Activated naive CD4-positive, alpha-beta T cell treated with anti-CD3 and anti-CD28 coated beads for 36 hours (primary cell): ENCODE results near the gene TRAF2. TPM values are rescaled to one million over a fixed set of nuclear protein-coding genes. Genes with fewer than 3 reads are reported as not detected.
A peak's percentile ranks its signal among the peaks of the same experiment; 100 is the strongest.
"Not testable (repeated sequence)": the region's sequence is repeated elsewhere in the genome, so short reads cannot be mapped to it uniquely, and the experiment has no call there.

ENCODE experiments used
- CTCF ChIA-PET: fragments of 350-600 bp; sonication (Branson Sonifier 250); formaldehyde crosslinking; loops from one replicate; lab custom pipeline; 2021; ENCODE audit warnings: antibody characterized with exemption; lab: Charles Lee
- DNase-seq: peaks from one replicate; pipeline ENCODE4 v3.0.0-alpha.2; 2020
- H3K27ac Mint-ChIP-seq: one replicate; pipeline ENCODE4 v1.8.0; 2021; ENCODE audit warnings: mild to moderate bottlenecking, mixed read lengths
- H3K27me3 Mint-ChIP-seq: one replicate; pipeline ENCODE4 v1.8.0; 2021; ENCODE audit warnings: low read depth, mixed read lengths
- H3K36me3 Mint-ChIP-seq: one replicate; pipeline ENCODE4 v1.8.0; 2021; ENCODE audit warnings: low read depth, mixed read lengths
- H3K4me1 Mint-ChIP-seq: one replicate; pipeline ENCODE4 v1.8.0; 2021; ENCODE audit warnings: low read depth, mixed read lengths
- H3K4me3 Mint-ChIP-seq: one replicate; pipeline ENCODE4 v1.8.0; 2021; ENCODE audit warnings: mild to moderate bottlenecking, moderate library complexity, mixed read lengths
- H3K9me3 Mint-ChIP-seq: one replicate; pipeline ENCODE4 v1.8.0; 2021; ENCODE audit warnings: mixed read lengths
- intact Hi-C: fragments of 100-400 bp; cut with micrococcal nuclease; formaldehyde crosslinking; loops from one replicate; pipeline ENCODE4 v1.15.1; 2023
- total RNA-seq, 2 experiments: library from RNA; stranded (reverse); gene quantifications; one replicate each; pipeline ENCODE4 v1.2.3, GENCODE V29; 2021

Gene TRAF2
- total RNA-seq, 2 experiments from 2014 or later: 39.7 to 41.8 TPM

- peak overlapping the region; percentile 24 for H3K4me3 Mint-ChIP-seq
- H3K27ac Mint-ChIP-seq, DNase-seq, H3K9me3 Mint-ChIP-seq, H3K36me3 Mint-ChIP-seq: not testable (repeated sequence)
- H3K27me3 Mint-ChIP-seq: peaks cover 18% of the 10 kb centered on the region
- CTCF ChIA-PET: interaction anchor here (0.7 to 3.0 kb wide), 18 partner anchors 9 to 192 kb away, joined by 3 to 12 read pairs (median 4); partner anchors contain the start of genes FBXW5 and RABL6
- intact Hi-C loops: loop anchor here (2.0 kb wide), 2 partner anchors 150 to 192 kb away; partner anchors contain the start of gene PAXX
- peaks cover 19% of the 10 kb centered on the region for H3K4me1 Mint-ChIP-seq
Observed at GRCh38 chr9:136843159-136843800, 43.0 kb upstream of the TRAF2 start.

DNA sequence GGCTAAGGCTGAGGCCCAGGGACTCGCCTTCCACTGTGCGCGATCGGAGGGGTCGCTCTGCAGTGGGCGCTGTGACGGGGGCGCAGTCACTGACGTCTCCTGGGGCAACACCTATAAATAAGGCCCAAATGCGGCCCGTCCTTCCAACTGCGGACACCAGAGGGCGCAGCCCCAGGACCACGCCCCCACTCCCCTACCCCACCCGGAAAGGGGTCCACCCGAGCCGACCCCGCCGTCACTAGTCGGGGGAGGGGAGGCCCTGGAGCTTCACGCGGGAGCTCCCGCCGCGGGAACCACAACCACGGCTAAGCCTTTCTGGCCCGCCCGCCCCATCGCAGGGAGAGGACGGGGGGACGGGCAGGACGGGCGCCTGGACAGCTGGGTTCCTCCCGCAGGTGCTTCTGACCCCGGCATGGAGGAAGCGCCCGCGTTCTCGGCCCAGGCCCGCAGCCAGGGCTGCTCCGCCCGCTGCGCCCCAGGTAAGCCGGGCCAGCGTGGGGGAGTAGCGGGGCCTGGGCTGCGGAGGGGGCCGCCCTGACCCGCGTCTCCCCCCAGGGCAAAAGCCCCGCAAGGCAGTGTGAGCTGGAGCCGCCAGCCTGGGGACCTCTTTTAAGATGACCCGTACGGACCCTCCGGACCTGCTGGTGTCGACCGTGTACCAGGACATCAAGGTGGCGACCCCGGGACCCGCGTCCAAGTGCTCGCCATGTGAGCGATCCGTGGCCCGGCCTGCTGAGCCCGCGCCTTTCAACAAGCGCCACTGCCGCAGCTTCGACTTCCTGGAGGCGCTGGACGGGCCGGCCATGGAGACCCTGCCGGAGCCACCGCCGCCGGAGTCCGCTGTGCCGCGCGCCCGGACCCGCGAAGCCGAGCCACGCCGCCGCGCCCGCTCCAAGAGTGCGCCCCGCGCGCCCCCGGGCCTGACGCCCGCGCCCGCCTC, 42.2 kb upstream of the TRAF2 start:
- DNase-seq: peak; percentile 66
- not testable (repeated sequence) for H3K9me3 Mint-ChIP-seq, H3K27ac Mint-ChIP-seq, H3K36me3 Mint-ChIP-seq
- H3K27me3 Mint-ChIP-seq: peaks cover 18% of the 10 kb centered on the region
- peaks cover 19% of the 10 kb centered on the region for H3K4me1 Mint-ChIP-seq
- CTCF ChIA-PET: interaction anchor here (0.7 to 3.0 kb wide), 10 partner anchors 10 to 191 kb away, joined by 3 to 10 read pairs (median 5); partner anchors contain the start of genes FBXW5 and RABL6
- intact Hi-C loops: loop anchor here (2.0 kb wide), 2 partner anchors 149 to 191 kb away; partner anchors contain the start of gene PAXX
- H3K4me3 Mint-ChIP-seq: peak overlapping the region; percentile 24

- intact Hi-C loops: no loop called here
- Mint-ChIP-seq H3K9me3 (no peaks in the 10 kb centered on the region), H3K27ac (no peak overlapping the region), H3K4me3 (no peak overlapping the region), H3K4me1 (peaks cover 21% of the 10 kb centered on the region), H3K27me3 (peaks cover 18% of the 10 kb centered on the region), H3K36me3 (peaks cover 3% of the 10 kb centered on the region)
- DNase-seq: no peak
- CTCF ChIA-PET: interaction anchor here (1.1 to 2.0 kb wide), 3 partner anchors 23 to 190 kb away, joined by 3 to 7 read pairs (median 5); no protein-coding TSS in a partner anchor
Observed at GRCh38 chr9:136844761-136845464, 41.4 kb upstream of the TRAF2 start.

DNA sequence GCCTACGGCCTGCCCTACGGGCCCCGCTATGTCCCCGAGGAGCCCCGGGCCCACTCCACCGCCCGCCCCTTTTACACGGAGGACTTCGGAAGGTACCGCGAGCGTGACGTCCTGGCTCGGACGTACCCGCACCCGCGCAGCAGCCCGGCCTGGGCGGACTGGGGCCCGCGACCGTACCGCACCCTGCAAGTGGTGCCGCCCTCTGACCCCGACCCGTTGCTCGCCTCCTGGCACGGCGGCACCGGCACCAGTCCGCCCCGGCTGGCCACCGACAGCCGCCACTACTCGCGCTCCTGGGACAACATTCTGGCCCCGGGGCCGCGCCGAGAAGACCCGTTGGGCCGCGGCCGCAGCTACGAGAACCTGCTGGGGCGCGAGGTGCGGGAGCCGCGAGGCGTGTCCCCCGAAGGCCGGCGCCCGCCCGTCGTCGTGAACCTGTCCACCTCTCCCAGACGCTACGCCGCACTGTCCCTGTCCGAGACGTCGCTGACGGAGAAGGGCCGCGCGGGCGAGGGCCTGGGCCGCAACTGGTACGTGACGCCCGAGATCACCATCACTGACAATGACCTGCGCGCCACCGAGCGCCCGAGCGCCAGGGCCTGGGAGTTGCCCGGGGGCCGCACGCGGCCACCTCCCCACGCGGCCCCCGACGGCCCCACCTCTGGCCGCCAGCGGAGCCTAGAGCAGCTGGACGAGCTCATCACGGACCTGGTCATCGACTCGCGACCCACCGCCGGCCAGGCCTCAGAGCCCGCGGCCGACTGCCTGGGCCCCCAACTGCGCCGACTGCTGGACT, 40.7 kb upstream of the TRAF2 start:
- Mint-ChIP-seq H3K27me3 (peaks cover 18% of the 10 kb centered on the region), H3K9me3 (no peaks in the 10 kb centered on the region), H3K36me3 (peaks cover 2% of the 10 kb centered on the region), H3K4me1 (peaks cover 23% of the 10 kb centered on the region), H3K4me3 (no peak overlapping the region), H3K27ac (no peak overlapping the region)
- intact Hi-C loops: no loop called here
- no peak for DNase-seq
- CTCF ChIA-PET: interaction anchor here (2.0 kb wide), 1 partner anchor 189 kb away, joined by 7 read pairs; no protein-coding TSS in a partner anchor

DNA sequence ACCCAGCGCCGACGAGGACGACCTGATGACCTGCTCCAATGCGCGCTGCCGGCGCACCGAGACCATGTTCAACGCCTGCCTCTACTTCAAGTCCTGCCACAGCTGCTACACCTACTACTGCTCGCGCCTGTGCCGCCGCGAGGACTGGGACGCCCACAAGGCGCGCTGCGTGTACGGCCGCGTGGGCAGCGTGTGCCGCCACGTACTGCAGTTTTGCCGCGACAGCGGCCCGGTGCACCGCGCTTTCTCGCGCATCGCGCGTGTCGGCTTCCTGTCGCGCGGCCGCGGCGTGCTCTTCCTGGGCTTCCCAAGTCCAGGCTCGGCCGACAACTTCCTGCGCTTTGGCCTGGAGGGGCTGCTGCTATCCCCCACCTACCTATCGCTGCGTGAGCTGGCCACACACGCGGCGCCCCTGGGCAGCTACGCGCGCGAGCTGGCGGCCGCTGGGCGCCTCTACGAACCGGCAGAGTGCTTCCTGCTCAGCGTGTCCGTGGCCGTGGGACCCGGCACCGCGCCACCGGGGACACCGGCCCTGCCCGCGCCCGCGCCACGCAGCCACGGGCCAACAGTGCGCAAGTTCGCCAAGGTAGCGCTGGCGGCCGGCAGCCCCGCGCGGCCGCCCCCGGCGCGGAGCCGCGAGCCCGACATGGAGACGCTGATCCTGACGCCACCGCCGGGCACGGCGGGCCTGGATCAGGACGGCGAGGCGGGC, 39.8 kb upstream of the TRAF2 start:
- Mint-ChIP-seq H3K27ac (no peak overlapping the region), H3K36me3 (peaks cover 2% of the 10 kb centered on the region), H3K4me3 (peak overlapping the region; percentile 21), H3K4me1 (peaks cover 23% of the 10 kb centered on the region), H3K9me3 (no peaks in the 10 kb centered on the region), H3K27me3 (peaks cover 18% of the 10 kb centered on the region)
- intact Hi-C loops: loop anchor here (1.0 kb wide), 1 partner anchor 59 kb away; no protein-coding TSS in a partner anchor
- CTCF ChIA-PET: interaction anchor here (0.7 to 1.9 kb wide), 3 partner anchors 26 to 181 kb away, joined by 3 to 6 read pairs (median 5); no protein-coding TSS in a partner anchor
- no peak for DNase-seq

GRCh38 chr9:136847088-136847825, 39.1 kb upstream of the TRAF2 start:
- DNase-seq: peak; percentile 32
- CTCF ChIA-PET: interaction anchor here (0.7 to 1.9 kb wide), 3 partner anchors 27 to 180 kb away, joined by 3 to 6 read pairs (median 5); no protein-coding TSS in a partner anchor
- Mint-ChIP-seq H3K36me3 (peaks cover 2% of the 10 kb centered on the region), H3K9me3 (no peaks in the 10 kb centered on the region), H3K4me3 (peak overlapping the region; percentile 93), H3K4me1 (peaks cover 20% of the 10 kb centered on the region), H3K27ac (peak overlapping the region; percentile 59), H3K27me3 (peaks cover 18% of the 10 kb centered on the region)
- intact Hi-C loops: loop anchor here (1.0 kb wide), 1 partner anchor 60 kb away; no protein-coding TSS in a partner anchor

DNA sequence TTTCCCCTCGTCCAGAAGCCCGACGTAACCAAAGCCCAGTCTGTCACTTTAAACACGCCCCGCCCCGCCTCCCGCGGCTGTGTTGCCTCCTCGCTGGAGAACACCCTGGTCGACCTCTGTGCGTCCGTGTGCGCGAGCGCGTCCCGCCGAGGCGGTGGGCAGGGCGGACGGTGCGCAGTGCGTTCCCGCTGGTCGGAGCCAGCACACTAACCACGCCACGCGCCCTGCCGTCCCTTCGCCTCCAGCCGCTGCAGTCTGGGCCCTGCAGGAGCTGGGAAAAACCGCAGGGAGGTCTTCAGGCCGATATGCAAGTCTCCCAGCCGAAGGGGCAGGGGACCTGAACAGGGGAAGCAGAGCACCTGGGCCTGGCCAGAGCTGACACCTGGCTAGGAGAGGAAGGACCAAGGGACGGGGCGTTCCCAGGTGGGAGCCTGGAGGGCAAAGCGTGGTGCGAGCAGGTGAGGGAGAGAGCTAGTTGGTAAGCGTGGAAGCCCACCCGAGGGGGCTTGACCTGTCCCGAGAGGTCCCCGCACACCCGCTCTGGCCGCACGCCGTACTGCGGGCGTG, 38.4 kb upstream of the TRAF2 start:
- H3K4me3 Mint-ChIP-seq: peak overlapping the region; percentile 93
- H3K9me3 Mint-ChIP-seq: no peaks in the 10 kb centered on the region
- CTCF ChIA-PET: interaction anchor here (1.8 to 1.9 kb wide), 2 partner anchors 54 to 179 kb away, joined by 5 to 6 read pairs; no protein-coding TSS in a partner anchor
- intact Hi-C loops: loop anchor here (1.0 to 2.0 kb wide), 2 partner anchors 41 to 61 kb away; partner anchors contain the start of gene RABL6
- H3K27ac Mint-ChIP-seq: peak overlapping the region; percentile 59
- peaks cover 18% of the 10 kb centered on the region for H3K4me1 Mint-ChIP-seq
- H3K27me3 Mint-ChIP-seq: peaks cover 18% of the 10 kb centered on the region
- peak; percentile 87 for DNase-seq
- peaks cover 2% of the 10 kb centered on the region for H3K36me3 Mint-ChIP-seq

- Mint-ChIP-seq H3K4me3 (peak overlapping the region; percentile 93), H3K36me3 (peaks cover 2% of the 10 kb centered on the region), H3K9me3 (no peaks in the 10 kb centered on the region), H3K27me3 (peaks cover 18% of the 10 kb centered on the region), H3K4me1 (peaks cover 16% of the 10 kb centered on the region), H3K27ac (peak overlapping the region; percentile 95)
- CTCF ChIA-PET: interaction anchor here (1.8 to 1.9 kb wide), 2 partner anchors 55 to 179 kb away, joined by 5 to 6 read pairs; no protein-coding TSS in a partner anchor
- intact Hi-C loops: loop anchor here (1.0 to 2.0 kb wide), 7 partner anchors 18 to 365 kb away; partner anchors contain the start of genes EDF1, RABL6, SEC16A and TMEM141
- DNase-seq: peak; percentile 62
Observed at GRCh38 chr9:136848393-136849037, 37.8 kb upstream of the TRAF2 start.
